Ishikawa (cell line): Measurements from ENCODE around the gene SNAPIN.
A peak's percentile ranks its signal among the peaks of the same experiment; 100 is the strongest.

Source experiments
- EP300 ChIP-seq: IDR thresholded peaks from 2 replicates; pipeline ENCODE4 v1.6.1; 2012; ENCODE audit warnings: borderline replicate concordance
- TAF1 ChIP-seq: IDR thresholded peaks from 2 replicates; pipeline ENCODE4 v1.6.1; 2012; ENCODE audit warnings: low read depth, mild to moderate bottlenecking
- TEAD4 ChIP-seq: IDR thresholded peaks from 2 replicates; pipeline ENCODE4 v1.6.1; 2012
- USF1 ChIP-seq: IDR thresholded peaks from 2 replicates; pipeline ENCODE4 v1.6.1; 2012
- YY1 ChIP-seq: IDR thresholded peaks from 2 replicates; pipeline ENCODE4 v1.6.1; 2012; ENCODE audit warnings: low read depth
- TF ChIP-seq, protein P1 (sequence below): IDR thresholded peaks from 2 replicates; pipeline ENCODE4 v1.6.1; 2012; ENCODE audit warnings: low read depth, mild to moderate bottlenecking

DNA sequence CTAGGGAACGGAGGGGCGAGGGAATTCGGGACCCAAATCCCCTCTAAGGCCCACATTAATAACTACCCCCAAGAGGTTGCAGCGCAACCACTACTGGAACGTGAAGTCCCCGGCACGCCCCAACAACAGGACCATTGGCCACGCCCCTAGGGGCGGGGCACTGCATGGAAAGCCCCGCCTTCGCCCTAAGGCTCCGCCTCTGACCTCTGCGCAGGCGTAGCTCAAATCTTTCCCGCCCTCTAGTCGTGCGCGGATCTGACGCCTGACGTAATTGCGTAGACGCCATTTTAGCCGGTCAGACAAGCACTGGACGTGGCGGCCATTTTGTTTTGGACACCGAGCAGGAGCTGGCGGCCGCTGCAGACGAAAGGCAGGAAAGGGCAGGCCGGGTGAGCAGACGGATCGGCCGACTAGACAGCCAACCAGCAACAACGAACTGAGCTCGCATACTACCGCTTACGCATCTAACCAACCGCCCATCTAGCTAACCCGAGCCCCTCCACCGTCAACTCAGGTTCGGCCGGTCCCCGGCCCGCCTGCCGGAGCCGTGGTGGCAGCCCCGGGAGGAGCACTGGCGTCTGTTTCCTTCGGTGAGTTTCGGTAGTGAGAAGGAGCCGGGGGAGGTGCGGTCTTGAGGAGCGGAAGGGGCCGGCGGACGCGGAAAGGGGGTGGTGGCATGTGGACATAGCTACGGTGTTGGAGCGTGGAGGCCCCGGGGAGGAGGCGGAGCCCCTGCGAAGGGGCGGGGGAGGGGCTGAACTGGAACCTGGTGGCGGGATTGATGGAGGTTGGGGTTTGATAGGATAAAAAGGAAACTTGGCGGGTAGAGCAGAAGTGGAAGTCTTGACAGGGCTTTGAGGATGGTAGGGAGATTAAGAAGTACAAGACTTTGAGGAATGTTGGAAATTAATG, 24.5 kb upstream of the SNAPIN start, which contains the start of gene CHTOP:
- TF ChIP-seq USF1 = peak; percentile 28; the same call in 1 of the 2 replicates
- peak; percentile 95 for TF ChIP-seq TEAD4
- TF ChIP-seq EP300 = 0 out of 2 replicates have a peak, but pooled peaks have one; percentile 16
- TF ChIP-seq, protein P1, sequence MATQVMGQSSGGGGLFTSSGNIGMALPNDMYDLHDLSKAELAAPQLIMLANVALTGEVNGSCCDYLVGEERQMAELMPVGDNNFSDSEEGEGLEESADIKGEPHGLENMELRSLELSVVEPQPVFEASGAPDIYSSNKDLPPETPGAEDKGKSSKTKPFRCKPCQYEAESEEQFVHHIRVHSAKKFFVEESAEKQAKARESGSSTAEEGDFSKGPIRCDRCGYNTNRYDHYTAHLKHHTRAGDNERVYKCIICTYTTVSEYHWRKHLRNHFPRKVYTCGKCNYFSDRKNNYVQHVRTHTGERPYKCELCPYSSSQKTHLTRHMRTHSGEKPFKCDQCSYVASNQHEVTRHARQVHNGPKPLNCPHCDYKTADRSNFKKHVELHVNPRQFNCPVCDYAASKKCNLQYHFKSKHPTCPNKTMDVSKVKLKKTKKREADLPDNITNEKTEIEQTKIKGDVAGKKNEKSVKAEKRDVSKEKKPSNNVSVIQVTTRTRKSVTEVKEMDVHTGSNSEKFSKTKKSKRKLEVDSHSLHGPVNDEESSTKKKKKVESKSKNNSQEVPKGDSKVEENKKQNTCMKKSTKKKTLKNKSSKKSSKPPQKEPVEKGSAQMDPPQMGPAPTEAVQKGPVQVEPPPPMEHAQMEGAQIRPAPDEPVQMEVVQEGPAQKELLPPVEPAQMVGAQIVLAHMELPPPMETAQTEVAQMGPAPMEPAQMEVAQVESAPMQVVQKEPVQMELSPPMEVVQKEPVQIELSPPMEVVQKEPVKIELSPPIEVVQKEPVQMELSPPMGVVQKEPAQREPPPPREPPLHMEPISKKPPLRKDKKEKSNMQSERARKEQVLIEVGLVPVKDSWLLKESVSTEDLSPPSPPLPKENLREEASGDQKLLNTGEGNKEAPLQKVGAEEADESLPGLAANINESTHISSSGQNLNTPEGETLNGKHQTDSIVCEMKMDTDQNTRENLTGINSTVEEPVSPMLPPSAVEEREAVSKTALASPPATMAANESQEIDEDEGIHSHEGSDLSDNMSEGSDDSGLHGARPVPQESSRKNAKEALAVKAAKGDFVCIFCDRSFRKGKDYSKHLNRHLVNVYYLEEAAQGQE = 0 out of 2 replicates have a peak, but pooled peaks have one; percentile 28
- TF ChIP-seq TAF1 = peak; percentile 96
- TF ChIP-seq YY1 = peak; percentile 100
